Left lung (tissue), 10 donors: ENCODE measurements around the gene LAMA3. TPM values are rescaled to one million over a fixed set of nuclear protein-coding genes. Genes with fewer than 3 reads are reported as not detected.

Source experiments
- ATAC-seq: fragments of 200-7000 bp; cut with Tn5 transposase; one replicate; pipeline ENCODE4 v1.9.1; 2020; ENCODE audit warnings: moderate library complexity
- DNase-seq, 4 donors: peaks; one replicate each; pipeline ENCODE4 v3.0.0-alpha.2; 2013 to 2020
- H3K27ac ChIP-seq, 2 donors: fragments of 200-600 bp; sonication (generic) in 1 of 2; one replicate each; pipeline versions ENCODE4 v1.5.0 to v1.8.0; 2020 to 2021
- H3K27me3 ChIP-seq, 2 donors: fragments of 200-600 bp; sonication (generic) in 1 of 2; one replicate each; pipeline versions ENCODE4 v1.5.0 to v1.8.0; 2020 to 2021
- H3K36me3 ChIP-seq, 2 donors: fragments of 200-600 bp; sonication (generic) in 1 of 2; one replicate each; pipeline versions ENCODE4 v1.5.0 to v1.8.0; 2020 to 2021
- H3K4me1 ChIP-seq, 2 donors: fragments of 200-600 bp; one replicate each; pipeline ENCODE4 v1.8.0; 2021
- H3K4me3 ChIP-seq, 2 donors: fragments of 200-600 bp; sonication (generic) in 1 of 2; one replicate each; pipeline versions ENCODE4 v1.5.0 to v1.8.0; 2020 to 2021; ENCODE audit warnings: mild to moderate bottlenecking in 1 of 2
- H3K9me3 ChIP-seq, 2 donors: fragments of 200-600 bp; sonication (generic) in 1 of 2; one replicate each; pipeline versions ENCODE4 v1.5.0 to v1.8.0; 2020 to 2021
- intact Hi-C, 2 donors: fragments of 100-400 bp; cut with DNase I; formaldehyde crosslinking; loops; one replicate each; pipeline versions ENCODE4 v1.11.2 to v1.14.2; 2022
- polyA plus RNA-seq, 6 donors: library from polyadenylated mRNA; unstranded; fragments of 120-200 nt; gene quantifications; one replicate each; pipeline ENCODE4 v1.2.1, GENCODE V29; 2013; ENCODE audit not compliant: insufficient read length in 6 of 6
- total RNA-seq, 2 donors: library from RNA; stranded (reverse); fragmentation: NEBNext Ultra II Directional; extraction: Animal tissue kit (Norgen Biotek cat#: 25700); gene quantifications; one replicate each; pipeline ENCODE4 v1.2.1, GENCODE V29; 2021
- TF ChIP-seq, protein P1 (sequence below), 2 donors: fragments of 200-600 bp; sonication (generic) in 1 of 2; IDR thresholded peaks; one replicate each; pipeline versions ENCODE4 v1.5.0 to v1.8.0; 2021; ENCODE audit warnings: antibody characterized with exemption in 2 of 2
- donor health status: DM: no; HTN: yes; CAD: no.
- donor health status: DM: no; HTN: no; CAD: no.

Gene LAMA3
- total and polyA plus RNA-seq, 8 donors = 42.8 to 207 (median 140) TPM

DNA sequence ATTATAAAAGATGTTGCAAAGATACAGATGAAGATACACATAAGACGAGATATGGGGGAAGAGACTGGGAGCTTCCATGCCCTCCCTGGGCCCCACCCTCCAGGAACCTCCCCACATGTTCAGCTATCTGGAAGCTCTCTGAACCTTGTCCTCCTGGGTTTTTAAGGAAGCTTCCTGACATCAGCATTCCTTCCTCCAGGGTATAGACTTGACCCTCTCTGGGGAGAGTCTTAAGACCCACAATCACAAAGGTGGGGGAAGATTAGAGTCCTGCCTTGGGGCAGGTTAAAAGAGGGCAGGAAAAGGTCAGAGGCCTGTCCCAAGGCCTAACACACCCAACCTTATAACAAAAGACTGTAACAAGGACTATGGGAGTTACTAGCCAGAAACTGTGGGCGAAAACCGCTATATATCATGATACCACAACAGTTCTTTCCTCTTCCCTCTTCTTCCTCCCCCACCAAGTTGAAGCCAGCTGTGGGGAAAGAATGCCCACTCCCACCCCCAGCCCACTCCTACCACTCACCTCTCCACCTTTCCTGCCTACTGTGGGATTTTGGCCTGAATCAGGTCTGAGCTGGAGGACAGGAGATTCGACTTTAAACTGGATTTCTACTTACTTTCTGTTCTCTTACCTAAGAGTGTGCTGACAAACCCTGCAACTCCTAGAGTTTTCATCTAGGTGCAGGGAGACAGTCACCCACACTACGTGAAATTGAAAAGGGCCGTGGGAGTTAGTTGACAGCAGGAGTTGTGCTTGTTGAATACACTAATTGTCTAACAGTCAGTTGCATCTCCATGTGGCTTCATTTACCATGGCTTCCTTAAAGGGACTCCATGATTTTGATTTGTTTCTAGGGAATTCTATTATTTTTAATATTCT lies 105.0 kb downstream of the LAMA3 start:
- no peaks in the 10 kb centered on the region for H3K4me1 ChIP-seq
- no peak overlapping the region for H3K27ac ChIP-seq
- ATAC-seq = no peak
- TF ChIP-seq, protein P1, sequence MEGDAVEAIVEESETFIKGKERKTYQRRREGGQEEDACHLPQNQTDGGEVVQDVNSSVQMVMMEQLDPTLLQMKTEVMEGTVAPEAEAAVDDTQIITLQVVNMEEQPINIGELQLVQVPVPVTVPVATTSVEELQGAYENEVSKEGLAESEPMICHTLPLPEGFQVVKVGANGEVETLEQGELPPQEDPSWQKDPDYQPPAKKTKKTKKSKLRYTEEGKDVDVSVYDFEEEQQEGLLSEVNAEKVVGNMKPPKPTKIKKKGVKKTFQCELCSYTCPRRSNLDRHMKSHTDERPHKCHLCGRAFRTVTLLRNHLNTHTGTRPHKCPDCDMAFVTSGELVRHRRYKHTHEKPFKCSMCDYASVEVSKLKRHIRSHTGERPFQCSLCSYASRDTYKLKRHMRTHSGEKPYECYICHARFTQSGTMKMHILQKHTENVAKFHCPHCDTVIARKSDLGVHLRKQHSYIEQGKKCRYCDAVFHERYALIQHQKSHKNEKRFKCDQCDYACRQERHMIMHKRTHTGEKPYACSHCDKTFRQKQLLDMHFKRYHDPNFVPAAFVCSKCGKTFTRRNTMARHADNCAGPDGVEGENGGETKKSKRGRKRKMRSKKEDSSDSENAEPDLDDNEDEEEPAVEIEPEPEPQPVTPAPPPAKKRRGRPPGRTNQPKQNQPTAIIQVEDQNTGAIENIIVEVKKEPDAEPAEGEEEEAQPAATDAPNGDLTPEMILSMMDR (IDR thresholded peaks at IDR 0.05) = no peak
- H3K36me3 ChIP-seq = no peaks in the 10 kb centered on the region
- DNase-seq = no peak
- H3K4me3 ChIP-seq = no peak overlapping the region
- intact Hi-C loops = no loop called here
- no peaks in the 10 kb centered on the region for H3K27me3 ChIP-seq
- no peaks in the 10 kb centered on the region for H3K9me3 ChIP-seq

GRCh38 chr18:23798249-23798648 lies 109.0 kb downstream of the LAMA3 start:
- Histone ChIP-seq H3K4me1 (no peaks in the 10 kb centered on the region), H3K27me3 (no peaks in the 10 kb centered on the region), H3K27ac (no peak overlapping the region), H3K4me3 (no peak overlapping the region), H3K9me3 (no peaks in the 10 kb centered on the region), H3K36me3 (no peaks in the 10 kb centered on the region)
- TF ChIP-seq, protein P1 (IDR thresholded peaks at IDR 0.05) = no peak
- DNase-seq (no peak), ATAC-seq (no peak)
- intact Hi-C loops = no loop called here

DNA sequence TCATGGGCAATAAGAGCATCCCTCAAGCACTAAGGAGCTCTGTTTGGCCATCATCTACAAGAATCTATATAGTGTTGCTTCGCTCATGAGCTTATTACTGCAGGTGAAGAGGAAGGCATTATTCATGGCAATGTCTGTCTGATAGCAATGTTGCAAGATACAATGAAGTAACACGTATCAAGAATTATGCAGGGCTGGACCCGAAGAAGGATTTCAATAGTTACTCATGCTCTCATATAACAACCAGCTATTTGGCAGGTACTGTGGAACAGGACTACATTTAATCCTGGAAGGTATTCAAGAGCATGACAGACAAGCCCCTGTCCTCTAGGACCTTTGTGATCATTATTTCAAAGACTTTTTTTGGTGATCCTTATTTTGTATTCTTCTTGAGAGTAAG lies 109.6 kb downstream of the LAMA3 start:
- no peak overlapping the region for H3K27ac ChIP-seq
- DNase-seq = no peak
- TF ChIP-seq, protein P1 (IDR thresholded peaks at IDR 0.05) = no peak
- intact Hi-C loops = no loop called here
- H3K27me3 ChIP-seq = no peaks in the 10 kb centered on the region
- no peak for ATAC-seq
- H3K9me3 ChIP-seq = no peaks in the 10 kb centered on the region
- H3K4me1 ChIP-seq = no peaks in the 10 kb centered on the region
- no peak overlapping the region for H3K4me3 ChIP-seq
- no peaks in the 10 kb centered on the region for H3K36me3 ChIP-seq

- no peak for ATAC-seq
Measured at GRCh38 chr18:23799540-23799939, 110.3 kb downstream of the LAMA3 start.

GRCh38 chr18:23800902-23801301 lies 111.6 kb downstream of the LAMA3 start:
- no peaks in the 10 kb centered on the region for H3K36me3 ChIP-seq
- H3K27me3 ChIP-seq = no peaks in the 10 kb centered on the region
- H3K27ac ChIP-seq = no peak overlapping the region
- TF ChIP-seq, protein P1 (IDR thresholded peaks at IDR 0.05) = no peak
- no peak overlapping the region for H3K4me3 ChIP-seq
- DNase-seq (no peak), ATAC-seq (no peak)
- no peaks in the 10 kb centered on the region for H3K9me3 ChIP-seq
- H3K4me1 ChIP-seq = no peaks in the 10 kb centered on the region
- intact Hi-C loops = no loop called here

More at GRCh38 chr18:23799540-23799939, 110.3 kb downstream of the LAMA3 start:
- TF ChIP-seq, protein P1 (IDR thresholded peaks at IDR 0.05) = no peak
- Histone ChIP-seq H3K4me3 (no peak overlapping the region), H3K27me3 (no peaks in the 10 kb centered on the region), H3K27ac (no peak overlapping the region), H3K36me3 (no peaks in the 10 kb centered on the region), H3K4me1 (no peaks in the 10 kb centered on the region), H3K9me3 (no peaks in the 10 kb centered on the region)
- no peak for DNase-seq
- intact Hi-C loops = no loop called here
